NCI-H2227 treated with DMSO at 0.1 percent for 48 hours (cell line): ENCODE data around the gene HYAL3.
A peak's percentile ranks its signal among the peaks of the same experiment; 100 is the strongest.
"Not testable (repeated sequence)": the region's sequence is repeated elsewhere in the genome, so short reads cannot be mapped to it uniquely, and the experiment has no call there.

Source experiments
- DNase-seq: peaks from one replicate; lab custom pipeline; 2025; lab: John Stamatoyannopoulos, UW

HYAL3 gene

DNA sequence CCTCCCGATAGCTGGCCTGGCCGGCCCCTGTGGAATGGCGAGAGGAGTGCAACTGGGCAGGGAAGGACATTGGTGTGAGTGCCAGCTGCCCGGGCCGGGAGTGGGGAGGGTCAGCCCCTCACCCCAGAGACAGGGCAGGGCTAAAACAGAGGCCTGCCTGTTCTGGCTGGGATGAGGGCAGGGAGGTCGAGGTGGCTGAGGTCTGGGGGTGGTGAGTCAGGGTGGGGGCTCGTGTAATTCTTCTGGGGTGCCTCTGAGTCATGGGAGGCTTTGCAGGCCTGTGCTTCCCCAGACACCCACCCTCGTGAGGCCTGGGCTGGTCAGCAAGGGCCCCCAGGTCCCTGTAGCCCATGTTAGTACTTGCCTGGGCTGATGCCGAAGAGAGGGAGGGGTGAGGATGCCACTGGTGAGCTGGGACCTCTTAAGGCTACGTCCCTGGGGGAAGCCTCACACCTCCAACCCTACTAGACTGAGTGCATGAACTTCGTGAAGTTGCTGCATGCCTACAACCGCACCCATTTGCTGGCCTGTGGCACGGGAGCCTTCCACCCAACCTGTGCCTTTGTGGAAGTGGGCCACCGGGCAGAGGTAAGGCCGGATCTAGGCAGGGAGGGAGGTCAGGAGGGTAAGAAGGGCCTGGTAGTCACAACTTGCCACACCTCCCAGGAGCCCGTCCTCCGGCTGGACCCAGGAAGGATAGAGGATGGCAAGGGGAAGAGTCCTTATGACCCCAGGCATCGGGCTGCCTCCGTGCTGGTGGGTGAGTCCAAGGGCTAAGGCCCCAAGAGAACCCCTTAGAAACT, 28.6 kb downstream of the HYAL3 start:
- no peak for DNase-seq

DNA sequence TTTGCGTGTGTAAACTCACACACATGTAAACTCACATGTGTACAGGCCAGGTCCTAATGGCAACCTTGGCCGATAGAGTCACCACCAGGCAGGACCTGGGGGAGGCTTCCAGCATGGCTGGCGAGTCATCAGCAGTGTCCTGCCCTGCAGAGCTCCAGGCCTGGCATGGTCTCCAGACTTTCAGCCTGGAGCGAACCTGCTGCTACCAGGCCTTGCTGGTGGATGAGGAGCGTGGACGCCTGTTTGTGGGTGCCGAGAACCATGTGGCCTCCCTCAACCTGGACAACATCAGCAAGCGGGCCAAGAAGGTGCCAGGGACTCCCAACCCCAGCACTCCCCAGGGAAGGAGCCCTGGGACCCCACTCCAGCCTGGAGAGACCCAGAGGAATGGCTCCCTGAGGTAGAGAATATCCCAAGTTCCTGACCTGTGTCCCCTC, 29.2 kb downstream of the HYAL3 start:
- DNase-seq: no peak

DNA sequence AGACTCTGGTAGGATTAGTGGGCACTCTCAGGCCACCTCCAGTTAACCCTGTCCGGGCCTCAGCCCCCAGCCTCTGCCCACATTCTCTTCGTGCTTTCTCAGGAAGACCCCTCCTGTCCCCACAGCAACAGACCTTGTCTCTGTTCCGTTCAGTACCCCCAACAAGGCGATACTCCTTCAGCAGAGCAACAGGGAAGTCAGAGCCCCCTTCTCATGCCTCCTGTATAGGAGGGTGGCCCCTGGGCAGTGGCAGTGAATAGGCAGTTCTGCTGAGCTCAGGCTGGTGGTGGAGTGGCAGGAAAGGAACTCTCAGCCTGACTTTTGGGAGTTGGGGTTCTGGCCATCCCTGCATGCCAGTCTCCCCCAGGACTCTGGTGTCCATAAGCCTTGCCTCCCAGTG, 29.7 kb downstream of the HYAL3 start:
- no peak for DNase-seq

DNA sequence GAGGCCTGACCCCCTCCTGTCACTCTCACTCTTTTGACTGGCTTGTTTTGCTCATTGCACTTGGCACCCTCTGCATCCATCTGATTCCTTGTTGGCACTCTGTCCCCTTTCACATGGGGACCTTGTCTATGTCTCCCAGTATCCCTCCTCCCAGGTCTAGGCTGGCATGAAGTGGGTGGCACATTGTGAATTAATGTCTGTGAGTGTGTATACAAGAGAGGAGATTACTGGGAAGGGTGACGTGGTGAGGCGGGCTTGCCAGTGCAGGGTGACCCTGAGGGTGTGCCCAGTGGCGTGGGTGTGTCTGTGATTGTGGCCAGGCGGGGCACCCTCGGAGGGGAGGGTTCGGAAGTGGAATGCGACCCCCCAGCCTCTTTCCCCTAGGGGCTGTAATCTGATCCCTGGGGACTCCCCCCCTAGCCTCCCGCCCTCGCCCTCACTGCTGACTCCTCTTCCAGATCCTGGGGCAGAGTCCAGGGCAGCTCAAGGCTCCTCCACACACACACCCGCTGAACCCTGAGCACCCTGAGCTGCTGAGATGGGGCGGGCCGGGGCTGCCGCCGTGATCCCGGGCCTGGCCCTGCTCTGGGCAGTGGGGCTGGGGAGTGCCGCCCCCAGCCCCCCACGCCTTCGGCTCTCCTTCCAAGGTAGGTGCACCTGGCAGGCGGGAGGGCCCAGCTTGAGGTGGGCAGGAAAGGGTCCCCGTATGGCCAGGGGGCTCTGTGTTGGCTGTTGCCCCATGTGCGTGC, 30.3 kb downstream of the HYAL3 start, which contains the start of gene SEMA3B:
TSS of gene SEMA3B (plus strand) at position 445 of the 749 bp plus-strand sequence. CDS start at position 539, 94 bp downstream.
- DNase-seq: no peak

DNA sequence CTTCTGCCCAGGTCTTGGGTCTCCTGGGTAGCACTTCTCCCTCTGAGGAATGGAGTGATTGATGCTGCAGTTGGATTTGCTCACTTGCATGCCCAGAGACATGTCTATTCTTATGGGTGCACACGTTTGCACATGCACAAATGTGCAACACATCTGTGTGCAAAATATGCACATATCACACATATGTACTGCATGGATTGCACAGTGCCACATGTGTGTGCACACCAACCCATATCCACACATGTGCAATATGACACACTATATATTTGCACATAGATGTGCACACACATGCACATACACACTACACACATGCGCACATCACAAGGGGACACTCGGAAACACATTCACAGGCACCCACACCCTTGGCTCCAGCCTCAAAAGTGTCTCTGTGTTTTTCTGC, 30.9 kb downstream of the HYAL3 start:
- no peak for DNase-seq

DNA sequence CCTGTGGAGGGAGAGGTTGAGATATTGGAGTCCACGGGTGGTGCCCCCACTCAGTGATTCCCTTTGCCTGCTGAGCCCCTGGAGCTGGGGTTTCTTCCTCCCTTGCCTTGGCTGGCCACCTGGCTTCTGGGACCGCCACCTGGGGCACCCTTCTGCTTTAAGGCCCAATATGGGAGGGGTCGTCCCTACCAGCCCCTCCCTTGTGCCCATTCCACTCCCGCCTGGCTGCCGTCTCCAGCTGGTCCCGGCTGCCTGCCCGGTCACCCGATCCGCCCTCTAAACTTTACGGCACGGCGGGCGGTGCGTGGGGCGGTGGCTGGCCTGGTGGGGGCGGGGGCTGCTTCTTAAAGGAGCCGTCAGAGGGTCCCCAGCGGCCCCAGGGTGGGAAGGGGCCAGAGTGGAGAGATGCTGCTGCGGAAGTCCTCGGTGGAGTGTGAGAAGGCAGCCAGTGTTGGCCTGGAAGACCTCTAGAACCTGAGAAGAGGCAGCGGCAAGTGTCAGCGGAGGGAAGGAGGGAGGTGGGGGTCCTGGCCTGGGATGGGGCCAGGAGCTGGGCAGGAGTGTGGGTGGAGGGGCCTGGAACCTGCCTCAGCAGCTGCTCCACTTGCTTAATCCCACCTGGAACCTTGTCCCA, 31.8 kb downstream of the HYAL3 start:
- DNase-seq: no peak

DNA sequence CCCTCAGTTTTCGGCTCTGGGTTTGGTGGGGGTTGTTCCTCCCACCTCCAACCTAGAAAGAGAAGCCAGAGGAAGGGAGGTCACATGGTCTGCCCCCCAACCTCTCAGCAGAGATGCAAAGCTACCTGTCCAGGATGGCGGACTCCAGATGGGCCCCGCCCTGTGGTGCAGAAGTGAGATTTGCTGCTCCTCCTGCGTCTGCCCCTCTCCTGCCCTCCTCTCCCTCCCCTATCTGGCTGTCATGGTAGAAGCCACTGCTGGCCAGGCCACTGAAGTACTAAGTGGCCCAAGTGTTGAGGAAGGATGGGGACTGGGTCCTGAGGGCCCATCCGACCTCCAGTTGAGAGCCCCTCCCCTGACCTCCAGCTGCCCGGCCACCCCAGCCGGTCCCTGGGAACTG, 32.4 kb downstream of the HYAL3 start:
- no peak for DNase-seq

DNA sequence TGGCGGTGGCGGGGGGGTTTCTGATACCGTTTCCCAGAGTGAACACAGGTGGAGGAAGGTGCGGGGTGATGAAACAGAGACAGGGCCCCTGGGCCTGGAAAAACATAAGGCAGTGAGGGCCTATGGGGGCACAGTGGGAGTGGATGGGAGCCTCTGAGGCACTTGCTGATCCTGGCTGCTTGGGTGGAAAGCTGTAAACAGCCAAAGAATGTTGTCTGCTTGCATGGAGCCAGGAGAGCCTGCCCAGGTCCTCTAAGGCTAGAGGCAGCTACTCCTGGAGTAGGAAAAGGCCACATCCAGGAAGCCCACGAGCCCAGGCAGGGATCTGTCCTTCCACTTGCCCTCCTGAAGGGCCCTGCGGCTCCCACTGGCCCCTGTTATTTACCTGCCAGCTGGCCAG, 33.2 kb downstream of the HYAL3 start:
- no peak for DNase-seq

DNA sequence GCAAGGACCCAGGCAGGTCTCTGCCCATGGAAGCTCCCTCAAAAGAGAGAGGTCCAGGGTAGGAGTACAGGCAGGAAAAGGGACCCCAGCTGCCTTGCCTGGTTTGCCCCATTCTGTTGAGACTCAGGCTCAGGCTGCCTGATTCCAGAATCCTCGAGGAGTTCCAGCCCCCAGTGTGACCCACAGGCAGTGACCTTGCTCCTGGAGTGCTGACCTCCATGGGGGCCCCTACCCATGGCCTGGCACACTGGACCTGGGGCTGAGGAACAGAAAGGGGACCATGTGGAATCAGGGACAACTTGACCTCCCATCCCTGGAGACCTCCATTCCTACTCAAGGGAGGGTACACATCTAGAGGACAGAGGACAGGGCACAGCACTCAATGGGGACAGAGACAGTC, 33.6 kb downstream of the HYAL3 start:
- DNase-seq: no peak

DNA sequence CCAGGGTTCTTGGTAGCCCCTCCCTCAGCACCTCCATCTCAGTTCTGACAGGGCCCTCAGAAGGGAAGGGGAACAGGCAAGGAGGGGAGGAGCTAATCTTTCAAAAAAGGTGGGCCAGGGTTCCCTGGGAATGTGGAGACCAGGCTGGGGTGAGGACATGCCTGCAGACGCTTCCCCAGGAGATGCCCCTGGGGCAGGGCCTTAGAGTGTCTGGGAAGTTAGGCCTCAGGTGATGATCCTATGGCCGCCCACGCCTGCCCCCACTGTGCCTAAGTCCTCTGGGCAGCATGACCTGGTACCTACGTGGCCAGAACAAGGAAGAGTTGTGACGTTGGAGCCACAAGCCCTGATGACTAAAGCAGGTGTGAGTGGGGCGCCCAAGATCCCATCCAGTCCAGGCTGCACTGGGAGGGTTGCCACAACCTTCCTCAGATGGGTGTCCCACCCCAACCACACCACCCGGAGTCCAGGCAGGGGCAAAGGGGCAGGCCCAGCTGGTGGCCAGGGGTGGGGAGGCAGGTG, 34.2 kb downstream of the HYAL3 start:
- no peak for DNase-seq

DNA sequence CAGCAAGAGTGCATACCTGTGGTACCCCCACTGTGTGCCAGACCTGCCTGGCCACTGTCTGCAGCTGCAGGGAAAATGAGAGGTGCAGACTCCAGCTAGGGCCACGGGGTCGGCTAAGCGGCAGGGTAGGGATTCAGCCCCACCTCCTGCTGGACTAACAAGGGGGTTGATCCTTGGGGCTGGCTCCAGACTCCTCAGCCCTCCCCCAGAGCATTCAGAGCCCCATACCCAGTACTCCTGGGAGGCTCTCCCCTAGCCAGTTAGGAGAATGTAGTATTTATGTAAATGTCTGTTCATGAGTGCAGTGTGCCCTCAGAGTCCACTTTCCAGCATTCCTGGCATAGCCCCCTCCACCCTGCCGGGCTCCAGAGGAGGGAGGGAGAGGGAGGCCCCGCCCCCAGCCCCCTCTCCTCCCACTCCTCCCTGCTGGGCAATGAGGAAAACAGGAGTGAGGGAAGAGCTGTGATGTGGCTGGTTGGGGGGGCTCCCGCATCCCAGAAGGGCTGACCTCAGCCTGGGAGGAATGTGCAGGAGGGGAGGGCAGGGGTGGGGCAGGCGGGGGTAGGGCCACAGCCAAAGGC, 34.7 kb downstream of the HYAL3 start:
- DNase-seq: peak; percentile 81

DNA sequence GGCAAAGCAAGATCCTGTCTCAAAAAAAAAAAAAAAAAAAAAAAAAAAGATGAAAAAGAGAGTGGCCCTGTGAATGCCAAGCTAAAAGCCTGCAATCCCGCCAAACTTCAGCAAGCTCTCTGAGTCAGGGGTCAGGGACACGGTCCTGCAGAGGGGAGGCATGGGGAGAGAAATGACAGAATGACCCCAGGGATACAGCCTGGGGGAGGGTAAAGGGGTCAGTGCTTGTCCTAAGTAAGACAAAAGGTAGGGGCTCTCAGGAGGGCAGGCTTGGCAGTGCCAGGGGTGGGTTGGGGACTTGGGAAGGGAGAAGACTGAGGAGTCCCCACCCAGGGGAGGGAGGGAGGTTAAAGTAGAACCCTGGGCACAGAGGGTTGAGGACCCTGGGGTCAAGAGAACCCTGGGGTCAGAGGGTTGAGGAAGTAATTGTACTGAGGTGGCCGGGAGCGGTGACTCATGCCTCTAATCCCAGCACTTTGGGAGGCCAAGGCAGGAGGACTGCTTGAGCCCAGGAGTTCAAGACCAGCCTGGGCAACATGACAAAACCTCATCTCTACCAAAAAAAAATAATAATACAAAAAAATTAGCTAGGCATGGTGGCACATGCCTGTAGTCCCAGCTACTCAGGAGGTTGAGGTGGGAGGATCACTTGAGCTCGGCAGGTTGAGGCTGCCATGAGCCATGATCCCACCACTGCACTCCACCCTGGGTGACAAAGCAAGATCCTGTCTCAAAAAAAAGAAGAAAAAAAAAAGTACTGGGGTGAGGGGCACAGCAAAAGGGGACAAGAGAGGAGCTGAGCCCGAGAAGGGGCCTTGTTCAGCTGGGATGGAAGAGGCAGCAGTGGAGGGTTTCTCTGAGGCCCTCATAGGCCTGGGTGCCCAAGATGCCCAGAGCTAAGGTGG, 35.5 kb downstream of the HYAL3 start:
- no peak for DNase-seq

DNA sequence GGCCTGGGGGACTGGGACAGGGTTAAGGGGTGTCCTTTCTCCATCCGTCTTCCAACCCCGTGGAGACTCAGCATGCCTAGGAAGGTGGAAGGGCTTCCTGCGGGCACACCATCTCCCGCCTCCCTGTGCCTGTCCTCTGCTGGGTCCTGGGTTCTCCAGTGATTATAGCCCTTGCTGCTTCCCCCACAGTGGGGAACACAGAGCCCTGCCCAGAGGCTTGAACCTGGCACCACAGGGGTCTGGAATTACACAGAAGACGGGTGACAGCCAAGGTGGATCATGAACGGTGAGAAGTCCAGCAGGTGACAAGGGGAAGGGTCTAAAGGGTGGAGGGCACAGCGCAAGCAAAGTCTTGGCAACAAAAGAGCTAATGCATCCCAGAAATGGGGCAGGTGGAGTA, 36.4 kb downstream of the HYAL3 start:
- no peak for DNase-seq

DNA sequence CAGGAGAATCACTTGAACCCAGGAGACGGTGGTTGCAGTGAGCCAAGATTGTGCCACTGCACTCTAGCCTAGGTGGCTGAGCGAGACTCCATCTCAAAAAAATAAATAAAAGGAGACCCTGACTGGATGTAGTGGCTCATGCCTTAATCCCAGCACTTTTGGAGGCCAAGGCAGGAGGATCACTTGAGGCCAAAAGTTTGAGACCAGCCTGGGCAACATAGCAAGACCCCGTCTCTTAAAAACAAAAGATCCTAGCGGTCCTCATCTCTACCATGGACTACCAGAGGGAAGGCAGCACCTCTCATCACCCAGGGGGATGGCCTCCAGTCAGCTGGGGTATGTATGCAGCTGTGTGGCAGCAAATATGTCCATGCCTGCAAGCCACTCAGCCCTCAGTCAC, 37.0 kb downstream of the HYAL3 start:
- not testable (repeated sequence) for DNase-seq

DNA sequence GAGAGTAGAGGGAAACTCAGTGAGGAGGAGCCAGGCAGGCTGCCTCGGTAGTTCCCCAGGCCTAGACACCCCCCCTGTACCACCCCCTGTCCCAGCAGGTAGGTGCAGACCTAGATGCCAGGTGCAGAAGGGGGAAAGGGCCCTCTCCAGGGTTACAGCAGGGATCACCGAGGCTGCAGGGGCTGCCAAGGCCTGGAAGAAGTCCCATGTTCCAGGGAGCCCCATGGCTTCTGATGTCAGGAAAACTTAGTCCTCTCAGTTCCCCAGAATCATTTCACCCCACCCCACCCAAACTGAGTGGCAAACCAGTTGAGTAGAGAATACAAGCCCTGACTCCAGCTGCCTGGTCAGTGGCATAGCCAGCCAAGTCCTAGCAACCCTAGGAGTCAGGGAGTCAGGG, 37.7 kb downstream of the HYAL3 start:
- no peak for DNase-seq

DNA sequence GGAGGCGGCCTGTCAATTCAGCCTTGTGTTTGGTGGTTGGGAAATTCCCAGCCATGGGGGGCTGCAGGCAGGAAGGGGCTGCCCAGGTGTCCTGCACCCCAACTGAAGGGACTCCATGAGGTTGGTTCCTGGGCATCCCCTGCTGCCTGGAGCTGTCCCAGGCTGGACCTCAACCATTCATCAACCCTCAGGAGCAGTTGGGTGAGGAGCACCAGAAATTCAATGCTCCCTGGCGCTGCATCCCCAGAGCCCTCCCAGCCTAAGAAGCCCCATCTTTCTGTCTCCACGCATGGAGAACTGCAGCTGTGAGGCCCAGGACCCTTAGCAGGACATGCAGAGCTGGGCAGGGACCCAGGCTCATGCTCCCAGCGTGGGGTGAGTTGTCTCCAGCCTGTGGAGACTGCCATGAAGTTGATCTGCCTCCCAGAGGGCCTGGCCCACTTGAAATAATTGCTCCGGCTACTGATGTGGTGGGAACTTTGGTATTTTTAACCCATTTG, 38.2 kb downstream of the HYAL3 start:
- DNase-seq: no peak

DNA sequence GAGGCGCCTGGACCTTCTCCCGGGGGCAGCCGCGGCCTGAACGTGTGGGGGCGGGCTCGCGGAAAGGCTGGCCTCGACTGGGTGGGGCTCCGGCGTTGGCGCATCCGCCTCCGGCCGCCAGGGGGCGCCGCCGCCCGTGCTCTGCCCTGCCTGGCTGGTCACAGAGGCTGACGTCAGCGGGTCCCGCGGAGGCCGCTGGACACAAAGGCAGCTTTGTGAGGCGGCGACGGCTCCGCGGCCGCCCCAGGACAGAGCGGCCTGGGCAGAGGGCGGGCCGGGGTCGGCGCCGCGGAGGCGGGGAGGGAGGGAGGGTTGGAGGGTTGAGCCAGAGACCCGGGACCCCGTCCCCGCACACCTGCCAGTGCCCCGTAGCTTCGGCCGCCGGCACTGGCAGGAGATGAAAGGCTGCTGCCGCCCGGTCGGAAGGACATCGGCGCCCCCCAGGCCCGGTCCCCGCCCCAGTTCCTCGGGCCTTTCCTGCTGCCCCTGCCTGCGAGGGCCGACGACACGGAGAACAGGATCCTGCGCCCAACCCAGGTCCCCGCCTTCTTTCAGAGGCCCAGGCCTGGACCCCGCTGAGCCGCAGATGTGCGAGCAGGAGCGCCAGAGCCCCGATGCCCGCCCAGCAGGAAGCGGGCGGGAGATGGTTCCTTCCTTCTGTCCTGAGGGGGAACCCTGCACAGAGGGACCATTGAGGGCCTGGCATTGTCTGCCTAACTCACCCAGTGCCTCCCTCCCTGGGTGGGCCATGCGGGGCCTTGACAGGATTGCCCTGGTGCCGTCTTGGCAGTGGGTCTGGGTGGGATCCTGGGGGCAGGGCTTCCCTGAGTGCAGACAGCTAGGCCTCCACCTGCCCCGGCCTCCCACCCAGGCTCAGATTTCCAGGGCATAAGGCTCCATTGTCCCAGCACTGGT, 38.9 kb downstream of the HYAL3 start:
- DNase-seq: peak; percentile 49

DNA sequence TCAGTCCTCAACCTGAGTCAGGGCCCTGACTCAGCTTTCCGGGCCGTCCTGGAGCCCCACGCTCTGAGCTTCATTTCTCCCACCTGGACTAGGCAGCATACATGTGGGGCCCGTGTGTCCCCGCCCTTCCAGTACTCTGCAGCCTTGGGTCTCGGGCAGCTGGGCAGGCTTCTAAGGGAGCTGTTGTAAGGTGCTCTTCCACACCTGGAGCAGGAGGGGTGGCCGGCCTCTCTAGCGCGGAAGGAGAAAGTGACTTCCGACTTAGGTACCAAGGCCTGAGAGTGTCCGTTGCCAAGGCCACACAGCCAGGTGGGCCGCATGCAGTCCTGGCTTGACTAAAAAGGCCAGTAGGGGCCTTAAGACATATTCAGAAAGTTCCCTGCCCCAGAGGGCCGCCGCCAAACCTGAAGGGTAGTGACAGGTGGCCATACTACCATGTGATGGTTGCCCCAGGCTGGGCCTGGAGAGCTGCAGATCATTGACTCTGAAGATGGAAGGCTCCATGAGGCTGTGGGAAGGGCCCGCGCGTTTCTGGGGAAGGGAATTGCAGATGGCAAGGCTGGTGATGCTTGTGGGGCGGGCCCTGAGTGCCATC, 39.7 kb downstream of the HYAL3 start:
- no peak for DNase-seq

DNA sequence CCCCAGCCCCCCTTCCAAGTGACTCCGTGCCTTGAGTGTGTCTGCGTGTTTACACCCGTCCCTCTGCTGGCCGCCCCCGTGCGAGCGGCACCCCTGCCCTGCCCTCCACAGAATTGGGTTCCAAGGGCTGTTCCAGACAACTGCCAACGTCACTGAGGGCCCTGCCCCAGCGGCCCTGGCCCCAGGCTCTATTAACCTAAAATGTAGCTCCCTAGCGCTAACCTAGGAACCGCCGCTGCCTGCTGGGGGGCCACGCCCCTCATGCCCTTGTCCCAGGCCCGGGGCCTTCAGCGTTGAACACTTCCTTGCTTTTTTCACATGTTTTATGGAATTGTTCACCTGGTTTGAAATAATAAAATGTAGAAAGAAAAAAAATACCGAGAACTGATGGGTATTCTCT, 40.2 kb downstream of the HYAL3 start:
- no peak for DNase-seq
